Mesodermal cell (in vitro differentiated cells): Measurements from ENCODE around the gene MMP23B.

Experiments used
- H3K27ac ChIP-seq: 2 replicates; pipeline ENCODE4 v1.7.0; 2013; ENCODE audit warnings: mild to moderate bottlenecking, low read depth, low read length, moderate library complexity; ENCODE audit not compliant: severe bottlenecking
- H3K36me3 ChIP-seq: 2 replicates; pipeline ENCODE4 v1.7.1; 2013; ENCODE audit warnings: mild to moderate bottlenecking, low read length, moderate library complexity; ENCODE audit not compliant: control insufficient read depth, insufficient read depth
- H3K4me1 ChIP-seq: one replicate; pipeline ENCODE4 v1.7.1; 2013; ENCODE audit warnings: mild to moderate bottlenecking, low read length; ENCODE audit not compliant: insufficient read depth, control insufficient read depth, poor library complexity, severe bottlenecking
- H3K4me3 ChIP-seq: 2 replicates; pipeline ENCODE4 v1.7.0; 2013; ENCODE audit warnings: low read length, control low read depth, mild to moderate bottlenecking; ENCODE audit not compliant: insufficient read depth, poor library complexity, severe bottlenecking; ENCODE audit errors: extremely low read depth
- H3K9me3 ChIP-seq: 2 replicates; pipeline ENCODE4 v1.7.1; 2013; ENCODE audit warnings: mild to moderate bottlenecking, low read length, moderate library complexity; ENCODE audit not compliant: control insufficient read depth
- WGBS, 2 experiments: methylation state at CpG; one replicate each; pipeline ENCODE4 v1.1.5; 2013; ENCODE audit warnings: missing lambda C conversion rate in 2 of 2; ENCODE audit not compliant: insufficient coverage in 2 of 2; 5-methylcytosine and 5-hydroxymethylcytosine counted together

MMP23B gene

DNA sequence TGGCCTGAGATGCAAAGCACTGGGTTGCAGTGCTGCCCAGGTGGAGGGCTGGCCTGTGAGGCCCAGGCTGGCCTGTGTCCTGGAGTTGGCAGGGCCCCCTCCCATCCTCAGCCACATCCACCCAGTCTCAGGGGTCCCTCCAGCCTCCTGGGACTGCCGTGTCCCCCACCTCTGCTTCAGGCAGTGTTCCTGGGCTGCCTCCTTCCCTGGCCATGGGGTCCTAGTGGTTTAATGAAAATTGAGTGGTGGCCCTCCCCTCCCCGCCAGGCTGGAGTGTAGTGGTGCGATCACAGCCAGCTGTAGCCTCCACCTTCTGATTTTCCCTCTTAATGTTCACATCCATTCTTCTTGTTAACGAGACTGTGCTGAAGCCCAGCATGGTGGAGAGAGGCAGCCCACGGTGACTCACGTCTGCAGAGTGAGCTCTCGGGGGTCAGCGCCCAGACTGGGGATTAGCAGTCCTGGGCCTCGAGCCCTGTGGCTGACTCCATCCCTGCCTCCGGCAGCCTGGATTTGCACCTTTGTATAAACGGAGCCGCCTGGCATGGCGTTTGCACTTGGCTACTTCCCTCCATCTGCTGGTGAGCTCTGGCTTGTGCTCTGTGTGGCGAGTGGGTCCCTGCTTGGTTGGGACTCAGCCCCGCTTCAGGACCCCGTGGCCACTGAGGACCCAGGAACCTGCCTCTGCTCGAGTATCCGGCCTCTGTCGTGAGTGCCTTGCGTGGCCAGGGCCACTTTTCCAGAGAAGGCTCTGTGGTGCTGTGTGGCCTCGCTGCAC is 9.8 kb upstream of the MMP23B start:
- Histone ChIP-seq H3K4me1 (no peaks in the 10 kb centered on the region), H3K4me3 (no peak overlapping the region), H3K36me3 (peaks cover 35% of the 10 kb centered on the region), H3K9me3 (no peaks in the 10 kb centered on the region), H3K27ac (no peak overlapping the region)
- 86 to 91% methylated on average over 17 to 18 of the region's 21 CpGs for WGBS, 2 experiments

DNA sequence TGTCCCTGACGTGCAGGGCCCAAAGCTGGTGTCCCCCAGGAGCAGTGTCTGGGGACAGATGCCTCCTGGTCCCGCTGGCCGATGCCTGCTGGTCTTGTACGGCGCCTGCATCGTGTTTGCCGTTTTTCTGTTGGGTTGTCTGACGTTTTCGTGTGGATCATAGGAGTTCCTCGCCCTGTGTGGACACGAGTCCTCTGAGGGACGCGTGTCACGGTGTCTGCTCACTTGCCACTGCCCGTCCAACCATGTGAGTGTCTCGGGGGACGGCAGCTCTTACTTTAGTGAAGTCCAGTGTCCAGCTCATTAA is 9.2 kb upstream of the MMP23B start:
- peaks cover 30% of the 10 kb centered on the region for H3K36me3 ChIP-seq
- H3K4me1 ChIP-seq, result no peaks in the 10 kb centered on the region
- H3K27ac ChIP-seq, result no peak overlapping the region
- 92 to 95% methylated on average over 13 to 17 of the region's 17 CpGs for WGBS, 2 experiments
- no peaks in the 10 kb centered on the region for H3K9me3 ChIP-seq
- H3K4me3 ChIP-seq, result no peak overlapping the region

DNA sequence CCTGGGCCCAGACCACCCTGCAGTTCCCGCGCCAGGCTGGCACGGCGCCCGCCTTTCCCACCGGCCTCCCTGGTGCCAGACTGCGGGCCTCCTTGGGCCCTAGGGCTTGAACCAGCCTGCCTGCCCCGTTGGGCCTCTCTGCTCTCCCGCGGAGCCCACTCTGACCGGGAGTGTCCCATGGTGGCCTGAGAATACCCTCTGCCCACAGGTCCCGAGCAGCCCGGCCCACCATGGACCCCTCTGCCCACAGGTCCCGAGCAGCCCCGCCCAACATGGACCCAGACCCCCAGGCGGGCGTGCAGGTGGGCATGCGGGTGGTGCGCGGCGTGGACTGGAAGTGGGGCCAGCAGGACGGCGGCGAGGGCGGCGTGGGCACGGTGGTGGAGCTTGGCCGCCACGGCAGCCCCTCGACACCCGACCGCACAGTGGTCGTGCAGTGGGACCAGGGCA is 8.8 kb upstream of the MMP23B start:
- WGBS, 2 experiments, result 95 to 96% methylated on average over 30 to 33 of the region's 33 CpGs
- H3K27ac ChIP-seq, result no peak overlapping the region
- no peaks in the 10 kb centered on the region for H3K4me1 ChIP-seq
- no peaks in the 10 kb centered on the region for H3K9me3 ChIP-seq
- H3K36me3 ChIP-seq, result peaks cover 29% of the 10 kb centered on the region
- H3K4me3 ChIP-seq, result no peak overlapping the region

DNA sequence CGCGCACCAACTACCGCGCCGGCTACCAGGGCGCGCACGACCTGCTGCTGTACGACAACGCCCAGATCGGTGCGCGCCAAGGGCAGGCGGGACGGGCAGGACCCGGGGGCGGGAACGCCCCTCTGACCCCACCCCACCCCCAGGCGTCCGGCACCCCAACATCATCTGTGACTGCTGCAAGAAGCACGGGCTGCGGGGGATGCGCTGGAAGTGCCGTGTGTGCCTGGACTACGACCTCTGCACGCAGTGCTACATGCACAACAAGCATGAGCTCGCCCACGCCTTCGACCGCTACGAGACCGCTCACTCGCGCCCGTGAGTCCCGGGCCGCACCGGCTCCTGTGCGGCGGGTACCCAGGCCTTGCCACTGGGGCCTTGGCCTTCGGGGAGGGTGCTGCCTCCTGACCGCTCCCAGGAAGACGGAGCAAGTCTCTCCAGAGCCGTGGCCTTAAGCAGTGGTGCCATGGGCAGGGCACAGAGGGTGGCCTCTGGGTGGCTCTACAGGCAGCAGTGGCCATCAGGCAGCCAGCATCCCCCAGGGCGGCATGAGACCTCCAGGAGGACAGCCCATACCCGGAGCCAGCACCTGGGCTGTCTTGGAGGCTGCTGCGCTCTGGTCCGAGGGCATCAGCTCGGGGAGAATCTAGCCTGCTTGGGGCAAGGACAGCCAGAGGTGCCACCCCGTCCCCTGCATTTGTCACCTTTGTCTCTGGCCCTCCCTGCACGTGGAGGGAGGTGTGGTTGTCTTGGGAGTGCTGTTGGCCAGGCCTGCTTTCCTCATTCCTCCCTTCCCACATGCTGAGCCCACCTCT is 8.1 kb upstream of the MMP23B start:
- 94 to 96% methylated on average over 37 to 49 of the region's 51 CpGs for WGBS, 2 experiments

DNA sequence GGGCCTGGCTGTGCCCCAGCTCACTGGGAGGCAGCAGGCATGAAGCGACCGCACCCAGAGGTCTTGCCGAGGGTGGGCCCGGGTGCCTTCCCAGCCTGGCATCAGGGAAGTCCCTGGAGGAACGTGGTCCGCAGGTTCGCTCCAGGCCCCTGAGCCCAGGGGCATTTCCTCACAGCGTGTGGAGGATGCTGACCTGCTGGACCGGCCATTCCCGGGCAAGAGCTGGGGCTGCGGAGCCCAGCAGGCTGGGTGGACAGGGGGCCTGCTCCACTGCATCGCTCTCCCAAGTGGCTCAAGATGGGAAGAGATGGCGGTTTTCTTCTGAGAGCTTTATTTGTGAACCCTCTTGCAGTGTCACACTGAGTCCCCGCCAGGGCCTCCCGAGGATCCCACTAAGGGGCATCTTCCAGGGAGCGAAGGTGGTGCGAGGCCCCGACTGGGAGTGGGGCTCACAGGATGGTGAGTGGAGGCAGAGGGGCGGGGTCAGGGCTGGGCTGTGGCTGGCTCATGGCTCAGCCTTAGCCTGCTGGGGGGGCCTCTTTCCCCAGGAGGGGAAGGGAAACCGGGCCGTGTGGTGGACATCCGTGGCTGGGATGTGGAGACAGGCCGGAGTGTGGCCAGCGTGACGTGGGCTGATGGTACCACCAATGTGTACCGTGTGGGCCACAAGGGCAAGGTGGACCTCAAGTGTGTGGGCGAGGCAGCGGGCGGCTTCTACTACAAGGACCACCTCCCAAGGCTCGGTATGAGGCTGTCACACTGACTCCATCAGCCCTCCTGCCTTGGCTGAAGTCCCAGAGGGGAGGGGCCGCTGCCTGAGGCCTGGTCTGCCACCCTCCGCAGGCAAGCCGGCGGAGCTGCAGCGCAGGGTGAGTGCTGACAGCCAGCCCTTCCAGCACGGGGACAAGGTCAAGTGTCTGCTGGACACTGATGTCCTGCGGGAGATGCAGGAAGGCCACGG is 7.2 kb upstream of the MMP23B start:
- Histone ChIP-seq H3K27ac (no peak overlapping the region), H3K9me3 (no peaks in the 10 kb centered on the region), H3K36me3 (peaks cover 21% of the 10 kb centered on the region), H3K4me1 (no peaks in the 10 kb centered on the region), H3K4me3 (no peak overlapping the region)
- 92 to 94% methylated on average over 31 to 34 of the region's 38 CpGs for WGBS, 2 experiments

More for the DNA sequence above, 8.1 kb upstream of the MMP23B start:
- Histone ChIP-seq H3K36me3 (peaks cover 24% of the 10 kb centered on the region), H3K27ac (no peak overlapping the region), H3K9me3 (no peaks in the 10 kb centered on the region), H3K4me1 (no peaks in the 10 kb centered on the region), H3K4me3 (no peak overlapping the region)

DNA sequence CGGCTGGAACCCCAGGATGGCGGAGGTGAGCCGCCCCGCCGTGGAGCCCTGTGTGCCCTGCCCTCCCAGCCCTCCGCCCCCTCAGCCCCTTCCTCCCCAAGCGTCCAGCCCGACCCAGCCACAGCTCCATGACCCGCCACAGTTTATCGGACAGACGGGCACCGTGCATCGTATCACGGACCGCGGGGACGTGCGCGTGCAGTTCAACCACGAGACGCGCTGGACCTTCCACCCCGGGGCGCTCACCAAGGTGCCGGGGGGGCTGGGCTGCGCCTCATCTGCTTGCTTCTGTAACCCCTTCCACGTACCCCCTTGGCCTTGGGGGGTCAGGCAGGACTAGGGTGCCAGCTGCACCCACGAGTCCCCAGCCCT is 6.6 kb upstream of the MMP23B start:
- WGBS, 2 experiments, result 89 to 95% methylated on average over 7 to 23 of the region's 28 CpGs
- Histone ChIP-seq H3K4me3 (no peak overlapping the region), H3K36me3 (peaks cover 21% of the 10 kb centered on the region), H3K9me3 (no peaks in the 10 kb centered on the region), H3K4me1 (no peaks in the 10 kb centered on the region), H3K27ac (no peak overlapping the region)

DNA sequence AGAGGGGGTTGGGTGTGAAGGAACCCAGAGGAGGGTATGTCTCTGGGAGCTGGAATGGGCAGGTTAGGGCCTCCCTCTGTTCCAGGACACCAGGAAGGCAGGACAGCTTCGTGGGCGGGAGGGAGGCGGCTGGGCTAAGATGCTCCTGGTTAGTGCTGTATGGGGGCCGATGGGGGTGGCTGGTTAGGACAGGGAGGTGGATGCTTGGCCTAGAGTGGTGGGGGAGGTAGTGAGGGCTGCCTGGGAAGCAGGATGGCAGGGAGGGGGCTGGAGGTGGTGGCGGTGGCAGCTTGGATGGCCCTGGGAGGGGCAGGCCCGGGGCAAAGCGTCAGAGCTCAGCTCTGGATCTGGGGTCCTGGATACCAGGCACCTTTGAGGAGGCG is 6.2 kb upstream of the MMP23B start:
- WGBS, 2 experiments, result 96 to 100% methylated on average over 4 to 7 of the region's 8 CpGs
- no peaks in the 10 kb centered on the region for H3K9me3 ChIP-seq
- H3K4me1 ChIP-seq, result no peaks in the 10 kb centered on the region
- H3K4me3 ChIP-seq, result no peak overlapping the region
- peaks cover 21% of the 10 kb centered on the region for H3K36me3 ChIP-seq
- H3K27ac ChIP-seq, result no peak overlapping the region

DNA sequence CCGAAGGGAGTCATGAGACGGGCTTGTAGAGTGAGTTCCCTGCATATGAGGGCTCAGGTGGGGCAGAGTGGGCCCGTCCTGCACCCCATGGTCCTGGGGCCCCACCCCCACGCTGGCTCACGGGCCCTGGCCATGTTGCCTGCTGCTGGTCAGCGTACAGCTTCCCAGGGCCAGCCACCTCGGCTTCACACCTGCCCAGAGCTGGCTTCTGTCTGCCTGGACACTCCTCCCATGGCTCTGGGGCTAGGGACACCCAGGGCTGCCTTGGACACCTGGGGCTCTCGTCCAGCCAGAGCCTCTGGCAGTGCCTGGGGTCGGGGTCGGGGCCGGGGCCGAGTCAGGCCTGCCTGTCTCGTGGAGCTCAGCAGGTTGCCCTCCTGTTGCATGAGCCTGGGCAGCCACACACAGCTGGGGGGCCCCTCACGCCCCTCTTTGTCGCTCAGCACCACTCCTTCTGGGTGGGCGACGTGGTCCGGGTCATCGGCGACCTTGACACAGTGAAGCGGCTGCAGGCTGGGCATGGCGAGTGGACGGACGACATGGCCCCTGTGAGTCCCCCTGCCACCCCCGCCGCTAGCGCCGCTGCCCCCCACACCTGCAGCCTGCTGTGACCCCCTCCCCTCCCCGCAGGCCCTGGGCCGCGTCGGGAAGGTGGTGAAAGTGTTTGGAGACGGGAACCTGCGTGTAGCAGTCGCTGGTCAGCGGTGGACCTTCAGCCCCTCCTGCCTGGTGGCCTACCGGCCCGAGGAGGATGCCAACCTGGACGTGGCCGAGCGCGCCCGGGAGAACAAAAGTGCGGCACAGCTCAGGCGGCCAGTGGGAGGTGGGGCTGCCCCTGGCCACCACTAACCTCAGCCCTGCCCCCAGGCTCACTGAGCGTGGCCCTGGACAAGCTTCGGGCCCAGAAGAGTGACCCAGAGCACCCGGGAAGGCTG is 5.5 kb upstream of the MMP23B start:
- Histone ChIP-seq H3K4me1 (no peaks in the 10 kb centered on the region), H3K36me3 (peaks cover 21% of the 10 kb centered on the region), H3K9me3 (no peaks in the 10 kb centered on the region), H3K27ac (no peak overlapping the region), H3K4me3 (no peak overlapping the region)
- 93 to 100% methylated on average over 36 to 40 of the region's 48 CpGs for WGBS, 2 experiments

DNA sequence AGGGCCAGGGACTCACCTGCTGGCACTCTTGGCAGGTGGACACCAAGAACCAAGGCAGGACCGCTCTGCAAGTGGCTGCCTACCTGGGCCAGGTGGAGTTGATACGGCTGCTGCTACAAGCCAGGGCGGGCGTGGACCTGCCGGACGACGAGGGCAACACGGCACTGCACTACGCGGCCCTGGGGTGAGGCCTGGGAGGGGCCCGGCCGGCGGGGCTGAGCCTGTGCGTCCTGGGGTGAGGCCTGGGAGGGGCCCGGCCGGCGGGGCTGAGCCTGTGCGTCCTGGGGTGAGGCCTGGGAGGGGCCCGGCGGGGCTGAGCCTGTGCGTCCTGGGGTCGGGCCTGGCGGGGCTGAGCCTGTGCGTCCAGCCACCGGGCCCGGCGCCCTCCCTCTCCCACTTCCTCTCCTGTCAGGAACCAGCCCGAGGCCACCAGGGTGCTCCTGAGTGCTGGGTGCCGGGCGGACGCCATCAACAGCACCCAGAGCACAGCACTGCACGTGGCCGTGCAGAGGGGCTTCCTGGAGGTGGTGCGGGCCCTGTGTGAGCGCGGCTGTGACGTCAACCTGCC is 4.6 kb upstream of the MMP23B start:
- H3K27ac ChIP-seq, result no peak overlapping the region
- H3K4me1 ChIP-seq, result no peaks in the 10 kb centered on the region
- peaks cover 21% of the 10 kb centered on the region for H3K36me3 ChIP-seq
- WGBS, 2 experiments, result 88 to 94% methylated on average over 25 to 27 of the region's 37 CpGs
- no peak overlapping the region for H3K4me3 ChIP-seq
- no peaks in the 10 kb centered on the region for H3K9me3 ChIP-seq
